MM.1S (cell line): ENCODE results near the gene ITGA7.

Experiments used
- DNase-seq: peaks from one replicate; pipeline ENCODE4 v3.0.0-alpha.2; 2015
- H2AFZ ChIP-seq: fragments of 300-600 bp; sonication (generic); 2 replicates; pipeline ENCODE4 v1.6.0; 2016; ENCODE audit warnings: antibody characterized with exemption, low read length
- H3F3A ChIP-seq: fragments of 300-600 bp; sonication (generic); 2 replicates; pipeline ENCODE4 v1.6.1; 2016; ENCODE audit warnings: mild to moderate bottlenecking, antibody characterized with exemption, low read length, moderate library complexity, mixed read lengths; ENCODE audit not compliant: insufficient read depth
- H3K27ac ChIP-seq: fragments of 300-600 bp; sonication (generic); 2 replicates; pipeline ENCODE4 v1.5.1; 2016; ENCODE audit warnings: mild to moderate bottlenecking, low read length
- H3K27me3 ChIP-seq: fragments of 300-600 bp; sonication (generic); replicated peaks from 2 replicates; pipeline ENCODE4 v1.6.0; 2016; ENCODE audit warnings: low read length; ENCODE audit not compliant: insufficient read depth
- H3K36me3 ChIP-seq: fragments of 300-600 bp; sonication (generic); replicated peaks from 2 replicates; pipeline ENCODE4 v1.6.1; 2016; ENCODE audit warnings: mild to moderate bottlenecking, low read length, mixed read lengths; ENCODE audit not compliant: insufficient read depth
- H3K4me1 ChIP-seq: fragments of 300-600 bp; sonication (generic); 2 replicates; pipeline ENCODE4 v1.6.1; 2016; ENCODE audit warnings: low read length, mixed read lengths
- H3K4me2 ChIP-seq: fragments of 300-600 bp; sonication (generic); 2 replicates; pipeline ENCODE4 v1.6.0; 2016; ENCODE audit warnings: low read depth, low read length
- H3K4me3 ChIP-seq: fragments of 300-600 bp; sonication (generic); 2 replicates; pipeline ENCODE4 v1.5.1; 2016; ENCODE audit warnings: low read length, mixed read lengths
- H3K79me2 ChIP-seq: fragments of 300-600 bp; sonication (generic); 2 replicates; pipeline ENCODE4 v1.6.1; 2016; ENCODE audit warnings: mixed run types, low read length, mixed read lengths
- H3K9ac ChIP-seq: fragments of 300-600 bp; sonication (generic); 2 replicates; pipeline ENCODE4 v1.6.1; 2016; ENCODE audit warnings: low read length, mixed read lengths
- H3K9me2 ChIP-seq: fragments of 300-600 bp; sonication (generic); replicated peaks from 2 replicates; pipeline ENCODE4 v1.6.1; 2016; ENCODE audit warnings: mild to moderate bottlenecking, low read length, mixed read lengths; ENCODE audit not compliant: insufficient read depth
- H3K9me3 ChIP-seq: fragments of 300-600 bp; sonication (generic); replicated peaks from 2 replicates; pipeline ENCODE4 v1.6.1; 2016; ENCODE audit warnings: mild to moderate bottlenecking, low read length, mixed read lengths; ENCODE audit not compliant: insufficient read depth
- H4K20me1 ChIP-seq: fragments of 300-600 bp; sonication (generic); 2 replicates; pipeline ENCODE4 v1.6.1; 2016; ENCODE audit warnings: mild to moderate bottlenecking, low read length, moderate library complexity, mixed read lengths; ENCODE audit not compliant: insufficient read depth
- CTCF ChIP-seq: fragments of 300-600 bp; sonication (generic); IDR thresholded peaks from 2 replicates; pipeline ENCODE4 v1.5.1; 2016; ENCODE audit warnings: antibody characterized with exemption, low read length, mixed read lengths
- EZH2 ChIP-seq: fragments of 300-600 bp; sonication (generic); optimal IDR thresholded peaks from 2 replicates; pipeline ENCODE3; 2017; ENCODE audit warnings: low read depth, mild to moderate bottlenecking, antibody characterized with exemption, low read length, mixed read lengths
- EZH2phosphoT487 ChIP-seq: fragments of 300-600 bp; sonication (generic); IDR thresholded peaks from 2 replicates; pipeline ENCODE4 v1.6.1; 2018; ENCODE audit warnings: antibody characterized with exemption, low read length

The ITGA7 gene

GRCh38 chr12:55697686-55698085, 10.0 kb downstream of the ITGA7 start:
- DNase-seq: no peak
- TF ChIP-seq EZH2phosphoT487 (no peak), CTCF (no peak), EZH2 (no peak)
- H3K4me3 ChIP-seq: no peak overlapping the region
- H3K79me2 ChIP-seq: no peaks in the 10 kb centered on the region
- H3K27me3 ChIP-seq: no peaks in the 10 kb centered on the region; the same call in 1 of the 2 replicates
- H3K9me2 ChIP-seq: no peaks in the 10 kb centered on the region
- no peak overlapping the region for H3K27ac ChIP-seq
- H2AFZ ChIP-seq: no peak overlapping the region
- H3K9me3 ChIP-seq: no peaks in the 10 kb centered on the region
- no peak overlapping the region for H3K9ac ChIP-seq
- no peaks in the 10 kb centered on the region for H3K36me3 ChIP-seq
- no peaks in the 10 kb centered on the region for H4K20me1 ChIP-seq
- H3K4me1 ChIP-seq: no peaks in the 10 kb centered on the region
- no peaks in the 10 kb centered on the region for H3F3A ChIP-seq
- no peak overlapping the region for H3K4me2 ChIP-seq

- no peak overlapping the region for H2AFZ ChIP-seq
- no peaks in the 10 kb centered on the region; the same call in 1 of the 2 replicates for H3K27me3 ChIP-seq
- no peaks in the 10 kb centered on the region for H3K79me2 ChIP-seq
- H3K36me3 ChIP-seq: no peaks in the 10 kb centered on the region
- TF ChIP-seq CTCF (no peak), EZH2phosphoT487 (no peak), EZH2 (no peak)
- no peaks in the 10 kb centered on the region for H3K4me1 ChIP-seq
- H3K27ac ChIP-seq: no peak overlapping the region
- no peaks in the 10 kb centered on the region for H3K9me3 ChIP-seq
- no peak overlapping the region for H3K4me3 ChIP-seq
- no peak overlapping the region for H3K4me2 ChIP-seq
- no peak overlapping the region for H3K9ac ChIP-seq
- no peak for DNase-seq
- no peaks in the 10 kb centered on the region for H3K9me2 ChIP-seq
- H3F3A ChIP-seq: no peaks in the 10 kb centered on the region
- H4K20me1 ChIP-seq: no peaks in the 10 kb centered on the region
These were observed 10.8 kb downstream of the ITGA7 start for GRCh38 chr12:55696796-55697462.

GRCh38 chr12:55696141-55696540, 11.6 kb downstream of the ITGA7 start:
- no peak overlapping the region for H3K4me3 ChIP-seq
- no peaks in the 10 kb centered on the region for H3K4me1 ChIP-seq
- H3K9ac ChIP-seq: no peak overlapping the region
- no peak overlapping the region for H2AFZ ChIP-seq
- no peaks in the 10 kb centered on the region for H3K9me3 ChIP-seq
- H3K4me2 ChIP-seq: no peak overlapping the region
- H4K20me1 ChIP-seq: no peaks in the 10 kb centered on the region
- TF ChIP-seq EZH2phosphoT487: no peak
- TF ChIP-seq EZH2: no peak
- TF ChIP-seq CTCF: no peak
- DNase-seq: no peak
- H3K79me2 ChIP-seq: no peaks in the 10 kb centered on the region
- no peaks in the 10 kb centered on the region; the same call in 1 of the 2 replicates for H3K27me3 ChIP-seq
- H3F3A ChIP-seq: no peaks in the 10 kb centered on the region
- H3K9me2 ChIP-seq: no peaks in the 10 kb centered on the region
- H3K36me3 ChIP-seq: no peaks in the 10 kb centered on the region
- H3K27ac ChIP-seq: no peak overlapping the region
